Activated T-cell treated with anti-CD3 and anti-CD28 coated beads, Interleukin-2, amount 50 U/mL, for 1 hour (primary cell): ENCODE measurements around the gene PDSS2.
A peak's percentile ranks its signal among the peaks of the same experiment; 100 is the strongest.
"Not testable (repeated sequence)": the region's sequence is repeated elsewhere in the genome, so short reads cannot be mapped to it uniquely, and the experiment has no call there.

Experiments
- DNase-seq: peaks from one replicate; pipeline ENCODE4 v3.0.0-alpha.2; 2020

PDSS2 gene

DNA sequence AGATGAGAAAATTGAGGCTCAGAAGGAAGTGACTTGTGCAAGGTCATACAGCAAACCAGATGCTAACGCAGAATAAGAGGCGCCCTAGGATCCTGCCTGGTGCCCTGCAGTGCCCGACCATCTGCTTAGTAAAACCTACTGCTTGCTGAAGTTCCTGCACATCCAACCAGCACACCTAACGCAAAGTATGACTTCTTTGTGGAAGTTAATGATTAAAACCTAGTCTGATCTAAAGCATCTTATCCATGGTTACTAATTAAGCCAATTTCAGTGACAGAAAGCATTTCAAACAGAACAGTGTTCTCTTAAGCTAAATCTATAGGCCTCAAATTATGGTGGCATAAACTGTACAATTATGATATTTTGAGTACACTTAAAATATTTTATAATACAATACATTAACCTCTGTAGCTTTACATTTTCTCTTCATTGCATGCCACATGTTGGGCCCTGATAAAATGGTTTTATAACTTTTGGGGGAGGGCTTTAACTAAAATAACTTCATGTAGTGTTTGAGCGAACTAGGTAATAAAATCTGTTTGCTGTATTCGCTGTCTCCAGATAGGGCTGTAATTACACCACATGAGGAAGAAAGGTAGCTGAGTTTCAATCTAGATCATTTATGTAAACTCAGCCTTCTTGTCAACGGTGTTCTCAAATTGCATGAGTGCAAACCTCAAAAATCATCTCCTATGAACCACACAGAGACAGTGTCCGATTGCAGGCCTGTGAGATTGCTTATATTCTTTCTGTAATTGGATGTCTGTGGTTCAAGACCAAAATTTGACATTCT is 306.5 kb downstream of the PDSS2 start:
- no peak for DNase-seq

DNA sequence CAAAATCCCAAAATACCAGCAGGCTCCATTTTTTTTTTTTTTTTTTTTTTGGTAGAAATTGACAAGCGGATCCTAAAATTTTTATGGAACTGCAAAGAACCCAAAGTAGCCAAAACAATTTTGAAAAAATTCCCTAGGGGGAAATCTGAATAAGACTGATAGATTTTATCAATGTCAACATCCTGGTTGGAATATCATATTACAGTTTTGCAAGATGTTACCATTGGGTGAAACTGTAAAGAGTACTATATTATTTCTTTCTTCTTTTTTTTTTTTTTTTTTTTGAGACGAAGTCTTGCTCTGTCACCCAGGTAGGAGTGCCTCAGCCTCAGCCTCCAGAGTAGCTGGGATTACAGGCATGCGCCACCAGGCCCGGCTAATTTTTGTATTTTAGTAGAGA is 314.7 kb downstream of the PDSS2 start:
- no peak for DNase-seq

DNA sequence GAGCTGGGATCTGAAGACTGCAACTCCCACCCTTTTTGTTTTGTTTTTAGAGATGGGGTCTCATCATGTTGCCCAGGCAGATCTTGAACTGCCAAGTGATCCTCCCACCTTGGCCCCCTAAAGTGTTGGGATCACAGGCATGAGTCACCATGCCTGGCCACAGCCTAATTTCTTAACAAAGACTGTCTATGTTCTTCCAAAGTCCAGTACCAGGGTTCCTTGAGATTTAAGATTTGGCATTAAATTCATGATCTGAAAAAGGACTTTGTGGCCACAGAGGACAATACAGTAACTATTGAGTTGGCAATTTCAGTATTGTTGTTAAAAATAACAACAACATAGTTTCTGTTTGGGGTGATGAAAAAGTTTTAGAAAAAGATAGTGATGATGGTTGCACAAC is 315.4 kb downstream of the PDSS2 start:
- DNase-seq = no peak

DNA sequence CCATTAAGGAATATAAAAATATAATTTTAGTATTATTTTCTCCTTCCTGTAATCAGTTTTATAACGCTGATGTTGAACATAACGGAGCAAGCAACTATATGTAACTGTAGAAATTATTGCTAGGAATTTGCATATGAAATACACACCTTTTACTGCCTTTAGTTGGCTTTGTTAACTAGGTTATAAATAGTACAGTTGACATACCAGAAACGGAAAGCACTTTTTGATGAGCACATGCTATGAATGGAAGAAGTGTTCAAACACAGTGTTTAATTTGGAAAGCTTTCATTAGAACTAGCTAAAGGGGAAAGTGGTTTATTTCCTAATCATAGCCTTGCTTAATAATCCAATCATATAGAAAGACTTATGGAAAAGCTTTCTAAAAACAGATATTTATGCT is 318.8 kb downstream of the PDSS2 start:
- DNase-seq = no peak

DNA sequence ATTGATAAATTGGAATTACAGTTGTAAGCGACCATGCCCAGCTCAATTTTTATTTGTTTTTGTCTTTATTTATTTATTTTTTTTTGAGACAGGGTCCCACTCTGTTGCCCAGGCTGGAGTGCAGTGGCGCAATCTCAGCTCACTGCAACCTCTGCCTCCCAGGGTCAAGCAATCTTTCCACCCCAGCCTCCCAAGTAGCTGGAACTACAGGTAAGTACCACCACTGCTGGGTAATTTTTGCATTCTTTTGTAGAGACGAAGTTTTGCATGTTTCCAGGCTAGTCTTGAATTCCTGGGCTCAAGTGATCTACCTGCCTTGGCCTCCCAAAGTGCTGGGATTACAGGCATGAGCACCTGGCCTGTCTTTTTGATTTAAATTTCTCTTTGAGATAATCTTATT is 323.0 kb downstream of the PDSS2 start:
- DNase-seq = not testable (repeated sequence)

DNA sequence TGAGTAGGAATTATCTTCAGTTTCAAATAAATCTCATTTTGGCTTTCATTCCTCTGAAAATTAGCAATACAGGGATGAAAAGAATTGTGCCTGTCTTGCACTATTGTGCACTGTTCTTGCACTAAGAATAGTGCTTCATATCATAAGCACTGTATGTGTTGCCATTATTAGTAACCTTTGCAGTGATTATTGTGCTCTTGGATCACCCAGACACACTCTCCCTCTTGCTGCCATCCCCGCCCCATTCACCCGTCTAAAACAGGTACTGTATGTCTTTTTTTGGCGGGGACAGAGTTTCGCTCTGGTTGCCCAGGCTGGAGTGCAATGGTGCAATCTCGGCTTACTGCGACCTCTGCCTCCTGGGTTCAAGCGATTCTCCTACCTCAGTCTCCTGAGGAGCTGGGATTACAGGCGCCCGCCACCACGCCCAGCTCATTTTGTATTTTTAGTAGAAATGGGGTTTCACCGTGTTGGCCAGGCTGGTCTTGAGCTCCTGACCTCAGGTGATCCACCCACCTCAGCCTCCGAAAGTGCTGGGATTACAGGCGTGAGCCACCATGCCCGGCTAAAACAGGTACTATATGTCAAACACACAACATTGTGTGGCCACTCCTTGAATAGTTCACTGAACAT is 324.2 kb downstream of the PDSS2 start:
- not testable (repeated sequence) for DNase-seq

DNA sequence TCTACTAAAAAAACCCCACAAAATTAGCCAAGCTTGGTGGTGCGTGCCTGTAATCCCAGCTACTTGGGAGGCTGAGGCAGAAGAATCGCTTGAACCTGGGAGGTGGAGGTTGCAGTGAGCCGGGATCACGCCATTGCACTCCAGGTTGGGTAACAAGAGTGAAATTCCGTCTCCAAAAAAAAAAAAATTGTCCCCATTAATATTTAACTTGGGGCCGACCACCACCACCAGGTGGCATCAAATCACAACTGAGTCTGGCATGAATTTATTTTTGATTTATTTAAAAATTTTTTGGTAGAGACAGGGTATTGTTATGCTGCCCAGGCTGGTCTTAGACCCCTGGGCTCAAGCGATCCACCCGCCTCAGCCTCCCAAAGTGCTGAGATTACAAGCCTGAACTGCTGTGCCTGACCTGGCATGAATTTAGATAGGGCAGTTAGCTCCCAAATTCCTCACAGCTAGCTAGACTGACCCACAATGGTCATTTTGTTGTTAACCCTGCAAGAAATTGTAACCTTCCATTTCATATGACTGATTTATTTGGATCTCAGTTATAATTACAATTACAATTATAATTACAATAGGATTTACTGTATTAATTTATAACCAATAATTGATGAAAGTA is 326.9 kb downstream of the PDSS2 start:
- peak; percentile 26 for DNase-seq

DNA sequence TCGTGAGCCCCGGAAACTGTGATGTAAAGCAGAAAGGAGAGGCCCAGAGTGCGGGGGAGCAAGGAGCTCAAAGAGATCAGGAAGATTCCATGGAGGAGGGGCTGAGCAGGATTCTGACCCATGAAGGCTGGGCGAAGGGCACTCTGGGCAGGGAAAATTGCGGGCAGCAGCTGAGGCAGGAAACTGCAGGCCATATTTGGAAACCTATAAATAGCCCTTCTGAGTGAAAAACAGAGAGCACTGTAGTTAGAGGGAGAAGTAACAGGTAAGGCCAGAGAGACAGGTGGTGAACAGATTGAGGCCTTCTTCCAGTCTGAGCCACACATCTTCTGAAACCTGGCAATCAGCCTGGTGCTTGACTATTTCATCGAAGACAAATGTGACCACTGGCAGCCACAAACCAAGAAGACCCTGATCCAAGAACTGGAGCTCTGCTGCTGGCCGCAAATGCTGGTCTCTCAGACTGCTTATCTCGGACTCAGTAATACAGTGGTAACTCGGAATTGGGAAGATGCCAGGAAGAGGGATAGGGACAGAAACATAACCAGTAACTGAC is 329.9 kb downstream of the PDSS2 start:
- no peak for DNase-seq

DNA sequence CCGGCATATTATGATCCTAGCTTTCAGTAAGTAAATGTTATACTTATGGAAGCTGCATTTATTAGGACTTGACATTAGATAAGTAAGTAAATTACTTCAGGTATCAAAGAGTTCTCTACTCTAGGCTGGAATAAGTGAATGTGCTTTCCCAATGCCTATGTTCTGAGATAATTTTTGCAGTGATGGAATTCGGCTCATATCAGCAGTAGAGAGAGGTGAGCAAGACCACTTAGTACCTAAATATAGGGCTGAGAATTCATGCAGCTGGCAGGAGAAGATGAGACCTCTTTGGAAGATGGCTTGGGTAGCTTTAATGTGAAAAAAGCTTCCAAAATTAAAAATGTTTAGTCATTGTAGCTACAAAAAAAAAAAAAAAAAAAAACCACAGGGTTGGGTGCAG is 330.8 kb downstream of the PDSS2 start:
- DNase-seq = no peak

DNA sequence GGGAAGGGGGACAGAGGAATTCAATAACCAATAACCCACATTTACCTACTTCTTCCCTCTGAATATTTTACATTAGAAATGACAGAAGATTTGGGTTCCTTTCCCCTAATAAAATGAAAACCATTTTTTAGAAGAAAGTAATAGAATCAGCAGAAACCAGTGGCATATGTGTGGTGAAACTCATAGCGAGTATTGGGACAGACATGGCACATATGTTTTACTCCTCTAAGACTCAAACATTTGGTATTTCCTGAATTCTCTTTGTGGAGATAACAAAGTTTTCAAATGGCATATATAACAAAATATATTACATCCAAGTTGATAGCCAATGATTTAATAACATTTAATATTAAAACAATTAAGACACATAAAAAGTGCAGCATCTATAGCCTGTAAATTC is 331.2 kb downstream of the PDSS2 start:
- no peak for DNase-seq

DNA sequence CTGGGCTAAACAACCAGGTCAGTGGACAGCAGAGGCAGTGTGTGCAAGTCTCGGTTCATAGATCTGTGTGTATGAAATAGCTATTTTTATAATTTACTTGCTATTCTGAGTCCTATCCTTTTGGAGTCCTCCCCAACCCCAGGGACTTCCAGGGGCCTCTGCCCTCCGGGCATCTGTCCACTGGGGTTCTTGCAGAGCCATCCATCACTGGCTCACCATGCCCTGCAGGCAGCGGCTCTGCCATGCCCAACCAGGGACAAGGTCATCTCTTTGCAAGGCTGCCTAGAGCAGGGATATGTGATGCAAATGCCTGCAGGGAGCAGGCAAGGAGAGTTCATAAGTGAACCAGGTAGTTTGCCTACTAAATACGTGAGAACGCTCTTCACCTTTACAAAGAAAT is 333.6 kb downstream of the PDSS2 start:
- no peak for DNase-seq

DNA sequence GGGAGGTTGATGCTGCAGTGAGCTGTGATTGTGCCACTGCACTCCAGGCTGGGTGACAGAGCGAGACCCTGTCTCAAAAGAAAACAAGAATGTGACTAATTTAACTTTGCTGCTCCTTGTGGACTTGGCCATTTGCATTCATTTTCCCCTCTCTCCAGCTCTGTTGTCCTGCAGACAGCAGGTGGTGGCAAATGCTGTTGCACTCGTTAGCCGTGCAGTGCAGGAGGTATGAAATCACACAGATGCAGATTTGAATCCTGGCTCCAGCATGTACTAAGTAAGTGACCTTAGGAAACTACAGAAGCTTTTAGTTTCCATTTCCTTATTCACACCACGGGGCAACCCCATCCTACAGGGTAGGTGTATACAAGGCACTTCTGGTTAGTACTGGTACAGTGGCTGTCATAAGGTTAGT is 334.4 kb downstream of the PDSS2 start:
- DNase-seq = no peak

DNA sequence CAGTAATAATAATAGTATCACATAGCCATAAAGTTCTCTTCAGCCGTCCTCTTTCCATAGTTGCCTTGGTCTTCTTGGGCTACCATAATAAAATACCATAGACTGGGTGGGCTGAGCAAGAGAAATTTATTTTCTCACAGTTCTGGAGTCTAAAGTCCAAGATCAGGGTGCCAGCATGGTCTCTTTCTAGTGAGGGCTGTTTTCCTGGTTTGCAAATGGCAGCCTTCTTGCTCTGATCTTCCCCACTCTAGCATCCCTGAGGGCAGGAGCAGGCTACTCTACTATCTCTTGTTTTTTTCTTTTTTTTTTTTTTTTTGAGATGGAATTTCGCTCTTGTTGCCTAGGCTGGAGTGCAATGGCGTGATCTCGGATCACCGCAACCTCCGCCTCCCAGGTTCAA is 335.9 kb downstream of the PDSS2 start:
- DNase-seq = no peak

DNA sequence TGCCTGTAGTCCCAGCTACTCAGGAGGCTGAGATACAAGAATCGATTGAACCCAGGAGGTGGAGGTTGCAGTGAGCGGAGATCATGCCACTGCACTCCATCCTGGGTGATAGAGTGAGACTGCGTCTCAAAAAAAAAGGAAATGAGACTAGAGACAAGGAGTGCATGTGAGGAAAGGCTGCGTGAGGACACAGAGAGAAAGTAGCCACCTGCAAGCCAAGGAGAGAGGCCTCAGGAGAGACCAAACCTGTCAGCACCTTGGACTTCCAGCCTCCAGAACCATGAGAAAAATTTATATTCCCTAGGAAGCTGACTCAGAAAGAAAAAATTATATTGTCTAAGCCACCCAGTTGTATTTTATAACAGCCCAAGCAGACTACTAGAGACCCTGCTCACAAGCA is 336.6 kb downstream of the PDSS2 start:
- DNase-seq = no peak

DNA sequence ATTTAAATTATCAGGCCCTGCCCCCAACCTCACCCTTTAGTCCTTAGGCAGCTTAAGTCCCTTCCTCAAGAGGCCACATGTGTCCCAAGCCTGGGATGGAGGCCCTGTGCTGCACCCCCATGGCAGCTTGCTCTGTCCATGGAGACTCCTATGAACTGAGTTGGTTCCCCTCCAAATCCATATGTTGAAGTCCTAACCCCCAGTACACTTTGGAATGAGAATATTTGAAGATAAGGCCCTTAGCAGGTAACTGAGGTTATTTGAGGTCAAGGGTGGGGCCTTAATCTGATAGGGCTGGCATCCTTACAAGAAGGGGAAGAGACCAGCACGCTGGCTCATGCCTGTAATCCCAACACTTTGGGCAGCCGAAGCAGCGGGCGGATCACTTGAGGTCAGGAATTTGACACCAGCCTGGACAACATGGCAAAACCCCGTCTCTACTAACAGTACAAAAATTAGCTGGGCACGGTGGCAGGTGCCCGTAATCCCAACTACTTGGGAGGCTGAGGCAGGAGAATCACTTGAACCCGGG is 337.3 kb downstream of the PDSS2 start:
- no peak for DNase-seq

DNA sequence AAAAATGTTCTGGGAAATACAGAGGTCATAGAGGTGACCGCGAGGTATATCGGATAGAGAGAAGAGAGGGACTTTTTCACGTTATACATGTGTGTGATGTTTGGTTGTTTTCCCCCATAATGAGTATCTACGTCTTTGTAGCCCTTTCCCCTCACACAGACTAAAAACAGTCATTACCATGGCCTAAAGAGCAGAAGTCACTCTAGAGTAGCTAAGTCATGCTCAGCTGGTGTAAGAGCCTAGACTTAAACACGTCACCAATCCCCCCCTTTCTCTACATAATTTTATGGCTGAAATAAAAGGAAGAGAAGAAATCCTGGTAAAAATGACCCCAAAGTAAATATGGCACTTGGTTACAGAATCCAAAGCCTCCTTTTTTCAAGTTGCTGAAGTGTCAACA is 338.1 kb downstream of the PDSS2 start:
- no peak for DNase-seq

DNA sequence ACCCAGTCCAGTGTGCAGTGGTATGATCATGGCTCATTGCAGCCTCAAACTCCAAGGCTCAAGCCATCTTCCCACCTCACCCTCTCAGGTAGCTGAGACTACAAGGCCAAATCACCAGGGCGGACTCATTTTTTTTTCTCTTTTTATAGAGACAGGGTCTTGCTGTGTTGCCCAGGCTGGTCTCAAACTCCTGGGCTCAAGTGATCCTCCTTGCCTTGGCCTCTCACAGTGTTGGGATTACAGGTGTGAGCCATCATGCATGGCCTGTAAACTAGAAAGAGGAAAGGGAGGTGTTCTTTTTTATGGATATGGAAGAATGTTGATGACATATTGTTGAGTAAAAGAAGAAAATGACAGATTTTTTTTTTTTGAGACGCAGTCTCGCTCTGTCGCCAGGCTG is 339.0 kb downstream of the PDSS2 start:
- no peak for DNase-seq

DNA sequence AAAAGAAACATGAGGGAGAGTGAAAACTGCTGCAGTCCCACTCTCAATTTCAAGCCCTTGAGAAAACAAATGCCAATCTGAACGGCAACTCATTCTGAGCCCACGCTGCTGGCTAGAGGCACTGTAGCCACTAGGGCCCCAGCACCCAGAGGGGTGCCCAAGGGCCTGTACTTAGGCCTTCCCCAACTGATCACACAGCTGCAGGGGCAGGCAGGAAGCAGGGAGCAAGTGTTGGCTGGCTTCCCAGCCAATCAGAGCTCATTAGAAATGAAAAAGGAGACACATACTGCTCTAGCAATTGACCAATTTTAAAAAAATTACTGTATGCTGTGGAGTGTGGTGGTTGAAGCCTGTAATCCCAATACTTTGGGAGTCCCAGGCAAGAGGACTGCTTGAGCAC is 340.4 kb downstream of the PDSS2 start:
- DNase-seq = no peak

DNA sequence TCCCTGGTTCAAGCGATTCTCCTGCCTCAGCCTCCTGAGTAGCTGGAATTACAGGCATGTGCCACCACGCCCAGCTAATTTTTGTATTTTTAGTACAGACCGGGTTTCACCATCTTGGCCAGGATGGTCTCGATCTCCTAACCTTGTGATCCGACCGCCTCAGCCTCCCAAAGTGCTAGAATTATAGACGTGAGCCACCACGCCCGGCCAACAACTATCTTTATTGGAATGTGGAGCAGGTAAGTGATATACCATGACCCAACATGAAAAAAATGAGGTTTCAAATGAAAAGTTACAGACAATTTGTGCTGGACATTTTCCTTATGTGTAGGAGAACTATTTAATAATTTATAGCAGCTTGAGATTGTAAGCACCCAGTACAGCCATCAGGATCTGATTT is 340.8 kb downstream of the PDSS2 start:
- not testable (repeated sequence) for DNase-seq

DNA sequence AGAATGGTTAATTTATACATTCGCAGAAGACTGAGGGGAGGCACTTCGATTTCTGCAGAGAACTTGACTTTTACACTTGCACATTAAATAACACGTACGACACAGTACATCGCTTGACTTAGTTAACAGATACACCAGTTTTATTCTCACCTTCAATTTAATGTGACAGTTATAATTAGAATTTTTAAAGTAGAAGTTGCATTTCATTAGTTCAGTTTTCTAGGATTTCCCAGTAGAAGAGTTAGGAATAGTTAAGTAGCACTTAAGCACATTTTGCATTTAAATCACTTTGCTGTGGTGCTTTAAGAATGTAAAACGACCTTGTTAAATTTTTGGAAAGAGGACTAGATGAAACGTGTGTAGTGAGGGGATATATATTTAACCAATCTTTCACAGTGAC is 342.4 kb downstream of the PDSS2 start:
- DNase-seq = no peak

DNA sequence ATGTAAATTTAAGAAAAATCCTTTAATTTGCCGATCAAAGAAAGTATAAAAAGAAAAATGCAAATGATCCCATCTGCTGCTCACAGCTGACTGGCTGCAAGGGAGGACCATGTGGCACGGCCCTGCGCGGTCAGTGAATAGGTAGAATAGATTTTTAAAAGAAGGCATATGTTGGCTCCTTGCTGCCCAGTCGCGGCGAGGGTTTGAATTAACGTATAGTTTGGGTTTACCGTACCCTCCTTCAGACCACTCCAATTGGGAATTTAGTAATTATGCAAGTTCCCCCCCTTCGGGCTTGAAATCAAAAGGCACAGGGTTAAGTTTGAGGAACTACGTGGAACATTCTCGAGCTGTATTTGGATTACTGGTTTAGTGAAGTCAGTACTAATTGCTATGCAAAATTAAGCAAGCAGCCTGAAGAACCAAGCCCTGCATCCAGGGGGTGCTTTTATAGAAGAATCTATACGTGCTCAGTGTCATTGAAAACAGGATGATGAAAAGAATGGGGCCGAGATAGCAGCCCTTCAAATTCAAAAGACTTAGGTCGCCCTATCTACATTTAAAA is 343.0 kb downstream of the PDSS2 start:
- DNase-seq = no peak

DNA sequence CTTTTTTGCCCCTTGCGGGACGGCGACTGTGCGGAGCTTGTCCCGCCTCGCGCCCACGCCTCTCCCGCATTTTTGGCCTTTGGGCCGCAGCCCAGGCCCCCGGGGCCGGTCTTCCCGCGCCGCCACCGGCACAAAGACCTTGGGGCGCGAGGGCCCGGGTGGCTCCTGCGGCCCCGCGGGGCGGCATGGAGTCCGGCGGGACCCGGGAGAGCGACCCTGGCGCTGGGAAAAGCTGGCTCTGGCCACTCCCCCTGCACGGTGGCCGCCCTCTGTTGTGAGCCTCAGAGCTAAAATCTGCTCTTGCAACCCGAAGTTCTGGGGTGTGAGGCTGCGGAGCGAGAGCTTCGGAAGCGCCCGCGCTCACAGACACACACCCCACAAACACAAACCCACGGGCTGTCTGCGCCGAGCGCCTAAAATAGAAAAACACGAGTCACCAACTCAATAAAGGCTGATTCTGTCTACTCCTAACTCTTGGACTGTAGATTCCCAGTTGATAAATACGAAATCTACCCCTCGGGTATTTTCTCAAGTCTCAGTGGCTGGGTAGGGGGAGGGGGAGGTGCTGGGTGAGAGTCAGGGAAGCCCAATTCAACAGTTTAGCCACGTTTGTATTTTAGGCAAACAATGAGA is 343.6 kb downstream of the PDSS2 start:
- no peak for DNase-seq
